GM12878 (cell line): Measurements from ENCODE around the gene ALMS1. TPM values are rescaled to one million over a fixed set of nuclear protein-coding genes. Genes with fewer than 3 reads are reported as not detected.

ENCODE experiments used
- ATAC-seq: fragments of 200-7000 bp; cut with Tn5 transposase; 3 replicates; pipeline ENCODE4 v1.9.1; 2020; ENCODE audit warnings: mild to moderate bottlenecking, moderate library complexity
- BruUV-seq: library from RNA; stranded (reverse); fragments of 400-500 nt; replicated peaks from 2 replicates; lab custom pipeline; 2021; lab: Mats Ljungman, UMichigan
- CTCF ChIA-PET: fragments of 300-600 bp; sonication (Branson Sonifier 250); formaldehyde crosslinking; extraction: SDS; loops from one replicate; lab custom pipeline; 2021; ENCODE audit warnings: inconsistent platforms; lab: Yijun Ruan, JAX
- POLR2A ChIA-PET: fragments of 350-600 bp; formaldehyde crosslinking; extraction: SDS; loops from one replicate; lab custom pipeline; 2021; ENCODE audit warnings: inconsistent platforms; lab: Charles Lee
- RAD21 ChIA-PET: fragments of 300-600 bp; sonication (Branson Sonifier 250); formaldehyde crosslinking; loops from one replicate; lab custom pipeline; 2023; ENCODE audit warnings: antibody characterized with exemption; ENCODE audit not compliant: unreplicated experiment; lab: Charles Lee
- SMC1A ChIA-PET: fragments of 300-600 bp; sonication (Branson Sonifier 250); formaldehyde crosslinking; loops from one replicate; lab custom pipeline; 2023; ENCODE audit not compliant: unreplicated experiment, uncharacterized antibody; lab: Charles Lee
- DNase-seq: peaks from one replicate; pipeline ENCODE4 v3.0.0-alpha.2; 2011; ENCODE audit warnings: low read depth, low spot score
- FAIRE-seq: peaks from 3 replicates; lab custom pipeline; 2011; peaks lifted over from hg19 to GRCh38; lab: Jason Lieb, UNC
- H2AFZ ChIP-seq: 2 replicates; pipeline ENCODE4 v1.6.0; 2011; ENCODE audit warnings: low read depth, low read length, control low read depth; ENCODE audit not compliant: control insufficient read depth
- H3K27ac ChIP-seq: 2 replicates; pipeline ENCODE4 v1.5.1; 2011; ENCODE audit warnings: control low read depth; ENCODE audit not compliant: control insufficient read depth, insufficient read depth
- H3K27me3 ChIP-seq, 2 experiments: replicated peaks in 1 of 2; 2 replicates each; pipeline versions ENCODE4 v1.6.0 to v1.6.1; 2011; ENCODE audit warnings: low read length in 1 of 2; ENCODE audit not compliant: control insufficient read depth in 2 of 2, insufficient read depth in 2 of 2
- H3K36me3 ChIP-seq, 2 experiments: 2 replicates each; pipeline ENCODE4 v1.5.1; 2011; ENCODE audit warnings: low read length in 1 of 2; ENCODE audit not compliant: control insufficient read depth in 2 of 2, insufficient read depth in 2 of 2
- H3K4me1 ChIP-seq: 2 replicates; pipeline ENCODE4 v1.6.1; 2011; ENCODE audit warnings: mild to moderate bottlenecking, low read length, moderate library complexity, mixed read lengths; ENCODE audit not compliant: control insufficient read depth, insufficient read depth
- H3K4me2 ChIP-seq: 2 replicates; pipeline ENCODE4 v1.6.0; 2011; ENCODE audit warnings: control low read depth; ENCODE audit not compliant: control insufficient read depth, insufficient read depth
- H3K4me3 ChIP-seq: fragments of 200-600 bp; sonication (generic); 2 replicates; pipeline ENCODE4 v1.5.1; 2016
- H3K79me2 ChIP-seq: 2 replicates; pipeline ENCODE4 v1.6.0; 2011; ENCODE audit warnings: low read length; ENCODE audit not compliant: control insufficient read depth, insufficient read depth
- H3K9ac ChIP-seq: 2 replicates; pipeline ENCODE4 v1.8.0; 2011; ENCODE audit warnings: low read length, control low read depth, mixed read lengths; ENCODE audit not compliant: control insufficient read depth, insufficient read depth
- H3K9me3 ChIP-seq: replicated peaks from 3 replicates; pipeline ENCODE4 v1.5.1; 2011; ENCODE audit warnings: mild to moderate bottlenecking, low read length; ENCODE audit not compliant: control insufficient read depth, insufficient read depth
- H4K20me1 ChIP-seq: 2 replicates; pipeline ENCODE4 v1.6.0; 2011; ENCODE audit not compliant: control insufficient read depth, insufficient read depth
- BHLHE40 ChIP-seq, 2 experiments: fragments of 450-650 bp in 1 of 2; IDR thresholded peaks; 2 replicates each; pipeline ENCODE4 v1.6.1; 2011 to 2017; ENCODE audit warnings: low read depth in 2 of 2, borderline replicate concordance in 1 of 2, improper control_type of control experiment in 1 of 2, low read length in 1 of 2, mild to moderate bottlenecking in 1 of 2
- CBX5 ChIP-seq: sonication (generic); IDR thresholded peaks from 2 replicates; pipeline ENCODE4 v1.6.1; 2016; ENCODE audit warnings: low read depth, moderate library complexity, mild to moderate bottlenecking, inconsistent platforms
- EGR1 ChIP-seq, 2 experiments: IDR thresholded peaks; 1 replicate in 1 of 2; 2 replicates in 1 of 2; pipeline ENCODE4 v1.6.1; 2011 to 2012; ENCODE audit warnings: low read depth in 2 of 2, low read length in 2 of 2, borderline replicate concordance in 1 of 2, mild to moderate bottlenecking in 1 of 2, moderate library complexity in 1 of 2
- NR2C1 ChIP-seq: fragments of 450-650 bp; IDR thresholded peaks from 2 replicates; pipeline ENCODE4 v1.6.1; 2017; ENCODE audit warnings: antibody characterized with exemption, mild to moderate bottlenecking, moderate library complexity
- RB1 ChIP-seq: fragments of 450-650 bp; formaldehyde crosslinking; IDR thresholded peaks from 2 replicates; pipeline ENCODE4 v1.6.1; 2017; ENCODE audit warnings: mild to moderate bottlenecking, borderline replicate concordance
- SMAD5 ChIP-seq: IDR thresholded peaks from 2 replicates; pipeline ENCODE4 v1.6.1; 2016; ENCODE audit warnings: antibody characterized with exemption, low read depth
- YY1 ChIP-seq: IDR thresholded peaks from 2 replicates; pipeline ENCODE4 v1.6.1; 2011; ENCODE audit warnings: low read depth, mild to moderate bottlenecking, low read length
- ZNF24 ChIP-seq: fragments of 450-650 bp; IDR thresholded peaks from 2 replicates; pipeline ENCODE4 v1.6.1; 2017; ENCODE audit warnings: antibody characterized with exemption, mild to moderate bottlenecking
- WGBS: methylation state at CpG from one replicate; pipeline ENCODE4 v1.1.6; 2016; ENCODE audit warnings: low lambda C conversion rate; ENCODE audit not compliant: insufficient replicate concordance, insufficient coverage; ENCODE audit errors: missing lambda C conversion rate; 5-methylcytosine and 5-hydroxymethylcytosine counted together
- in situ Hi-C: fragments of 300-500 bp; cut with MboI; formaldehyde crosslinking; loops from 9 replicates; pipeline ENCODE4 v1.14.3; 2018; ENCODE audit warnings: mixed read lengths
- intact Hi-C: fragments of 100-400 bp; cut with micrococcal nuclease; formaldehyde crosslinking; loops from one replicate; pipeline ENCODE4 v1.14.2; 2022; ENCODE audit not compliant: unreplicated experiment
- polyA plus RNA-seq, 11 experiments: library from polyadenylated mRNA; depleted of rRNA in 4 of 11; unstranded in 6 of 11; stranded (reverse) in 5 of 11; fragments of >200 nt; fragmentation: Nextera tagmentation in 4 of 11; fragmentation: Illumina TruSeq in 1 of 11; extraction: Ambion mirVana in 4 of 11; extraction: Trizol in 1 of 11; gene quantifications; 1 replicate in 1 of 11; 2 replicates in 10 of 11; pipeline versions ENCODE4 v1.2.1 to v1.2.3, GENCODE V29; 2011 to 2016; ENCODE audit warnings: inconsistent platforms in 2 of 11, missing spikeins in 2 of 11, low read depth in 1 of 11
- total RNA-seq, 4 experiments: library from RNA; depleted of rRNA in 3 of 4; stranded (reverse); fragments of >200 nt in 3 of 4; fragmentation: Illumina TruSeq in 1 of 4; extraction: Trizol in 1 of 4; gene quantifications; 2 replicates each; pipeline versions ENCODE4 v1.2.1 to v1.2.3, GENCODE V29; 2013 to 2021
- TF ChIP-seq, protein P1 (sequence below): fragments of 150-350 bp; IDR thresholded peaks from 2 replicates; pipeline ENCODE4 v1.6.1; 2014; ENCODE audit warnings: mild to moderate bottlenecking, low read depth, low read length
- TF ChIP-seq, protein P2 (sequence below): fragments of 450-650 bp; IDR thresholded peaks from 2 replicates; pipeline ENCODE4 v1.6.1; 2018; ENCODE audit warnings: mild to moderate bottlenecking, low read depth, moderate library complexity; ENCODE audit not compliant: partially characterized antibody
- TF ChIP-seq, protein P3 (sequence below): IDR thresholded peaks from 2 replicates; pipeline ENCODE4 v1.6.1; 2011; ENCODE audit warnings: low read depth, mild to moderate bottlenecking, low read length, moderate library complexity, borderline replicate concordance; ENCODE audit errors: extremely low read depth
- TF ChIP-seq, protein P4 (sequence below): fragments of 450-650 bp; formaldehyde crosslinking; IDR thresholded peaks from 2 replicates; pipeline ENCODE4 v1.4.0; 2020; ENCODE audit warnings: mild to moderate bottlenecking, moderate library complexity
- TF ChIP-seq, protein P5 (sequence below): IDR thresholded peaks from 2 replicates; pipeline ENCODE4 v1.6.1; 2011; ENCODE audit warnings: borderline replicate concordance, low read depth, mild to moderate bottlenecking, moderate library complexity, mixed read lengths, low read length; ENCODE audit not compliant: insufficient read depth; ENCODE audit errors: extremely low read length

ALMS1 gene
- total and polyA plus RNA-seq, 10 of the 15 experiments (the other 5 are each of a cell fraction or from before 2014, with no cell fraction given) = 1.1 to 25.8 (median 10.6) TPM

DNA sequence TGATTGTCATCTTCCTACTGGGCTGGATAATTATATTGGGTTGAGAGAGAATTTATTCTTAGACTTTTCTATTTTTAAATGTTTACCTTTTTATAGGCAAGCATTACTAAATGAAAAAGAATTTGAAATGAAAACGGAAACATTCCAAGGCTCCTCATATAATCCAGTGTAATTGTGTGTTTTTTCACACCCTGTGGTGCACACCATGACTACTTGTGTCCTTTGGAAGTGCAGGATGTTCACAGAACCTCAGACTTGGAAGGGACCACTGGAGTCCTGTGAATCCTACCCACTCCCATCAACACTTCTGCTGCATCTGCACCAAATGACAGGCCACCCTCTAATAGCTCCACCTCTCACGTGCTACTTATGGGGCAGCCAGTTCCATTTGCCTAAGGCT lies 208.6 kb downstream of the ALMS1 start (continued):
- TF ChIP-seq, protein P1, sequence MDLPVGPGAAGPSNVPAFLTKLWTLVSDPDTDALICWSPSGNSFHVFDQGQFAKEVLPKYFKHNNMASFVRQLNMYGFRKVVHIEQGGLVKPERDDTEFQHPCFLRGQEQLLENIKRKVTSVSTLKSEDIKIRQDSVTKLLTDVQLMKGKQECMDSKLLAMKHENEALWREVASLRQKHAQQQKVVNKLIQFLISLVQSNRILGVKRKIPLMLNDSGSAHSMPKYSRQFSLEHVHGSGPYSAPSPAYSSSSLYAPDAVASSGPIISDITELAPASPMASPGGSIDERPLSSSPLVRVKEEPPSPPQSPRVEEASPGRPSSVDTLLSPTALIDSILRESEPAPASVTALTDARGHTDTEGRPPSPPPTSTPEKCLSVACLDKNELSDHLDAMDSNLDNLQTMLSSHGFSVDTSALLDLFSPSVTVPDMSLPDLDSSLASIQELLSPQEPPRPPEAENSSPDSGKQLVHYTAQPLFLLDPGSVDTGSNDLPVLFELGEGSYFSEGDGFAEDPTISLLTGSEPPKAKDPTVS = no peak
- TF ChIP-seq CBX5 = no peak
- TF ChIP-seq ZNF24 = no peak
- no peak for TF ChIP-seq EGR1 (IDR thresholded peaks at IDR 0.05; ENCODE audit: borderline replicate concordance in 1 of 2, low read depth in 2 of 2, low read length in 2 of 2)
- TF ChIP-seq, protein P2, sequence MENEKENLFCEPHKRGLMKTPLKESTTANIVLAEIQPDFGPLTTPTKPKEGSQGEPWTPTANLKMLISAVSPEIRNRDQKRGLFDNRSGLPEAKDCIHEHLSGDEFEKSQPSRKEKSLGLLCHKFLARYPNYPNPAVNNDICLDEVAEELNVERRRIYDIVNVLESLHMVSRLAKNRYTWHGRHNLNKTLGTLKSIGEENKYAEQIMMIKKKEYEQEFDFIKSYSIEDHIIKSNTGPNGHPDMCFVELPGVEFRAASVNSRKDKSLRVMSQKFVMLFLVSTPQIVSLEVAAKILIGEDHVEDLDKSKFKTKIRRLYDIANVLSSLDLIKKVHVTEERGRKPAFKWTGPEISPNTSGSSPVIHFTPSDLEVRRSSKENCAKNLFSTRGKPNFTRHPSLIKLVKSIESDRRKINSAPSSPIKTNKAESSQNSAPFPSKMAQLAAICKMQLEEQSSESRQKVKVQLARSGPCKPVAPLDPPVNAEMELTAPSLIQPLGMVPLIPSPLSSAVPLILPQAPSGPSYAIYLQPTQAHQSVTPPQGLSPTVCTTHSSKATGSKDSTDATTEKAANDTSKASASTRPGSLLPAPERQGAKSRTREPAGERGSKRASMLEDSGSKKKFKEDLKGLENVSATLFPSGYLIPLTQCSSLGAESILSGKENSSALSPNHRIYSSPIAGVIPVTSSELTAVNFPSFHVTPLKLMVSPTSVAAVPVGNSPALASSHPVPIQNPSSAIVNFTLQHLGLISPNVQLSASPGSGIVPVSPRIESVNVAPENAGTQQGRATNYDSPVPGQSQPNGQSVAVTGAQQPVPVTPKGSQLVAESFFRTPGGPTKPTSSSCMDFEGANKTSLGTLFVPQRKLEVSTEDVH = no peak
- TF ChIP-seq, protein P3, sequence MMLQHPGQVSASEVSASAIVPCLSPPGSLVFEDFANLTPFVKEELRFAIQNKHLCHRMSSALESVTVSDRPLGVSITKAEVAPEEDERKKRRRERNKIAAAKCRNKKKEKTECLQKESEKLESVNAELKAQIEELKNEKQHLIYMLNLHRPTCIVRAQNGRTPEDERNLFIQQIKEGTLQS = no peak
- TF ChIP-seq RB1 = no peak

DNA sequence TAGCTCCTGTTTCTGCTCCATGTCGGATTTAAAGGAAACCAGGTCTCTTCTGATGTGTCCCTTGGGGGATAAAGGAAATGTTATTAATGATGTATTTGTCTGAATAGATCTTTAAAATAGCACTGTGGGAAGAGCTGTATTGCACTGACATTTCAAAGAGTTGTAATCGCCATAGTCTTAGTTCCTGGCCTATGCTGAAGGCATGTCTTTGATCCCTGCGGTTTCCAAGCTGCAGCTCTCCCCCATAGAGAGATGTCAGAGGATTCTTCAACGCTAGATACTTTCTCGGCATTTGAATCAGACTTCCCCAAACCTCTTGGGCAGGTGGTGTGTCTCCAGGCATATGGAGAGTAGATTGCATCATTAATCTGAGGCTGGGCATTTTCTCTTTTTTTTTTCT lies 216.1 kb downstream of the ALMS1 start:
- DNase-seq (no peak), FAIRE-seq (no peak), ATAC-seq (no peak)
- Histone ChIP-seq H3K9ac (no peak overlapping the region), H3K36me3 (peaks cover 0 to 2% of the 10 kb centered on the region in 2 experiments; a peak in 2 of 4 replicates), H2AFZ (no peak overlapping the region), H3K79me2 (no peaks in the 10 kb centered on the region), H3K9me3 (no peaks in the 10 kb centered on the region), H3K4me3 (no peak overlapping the region), H3K27me3 (no peaks in the 10 kb centered on the region), H4K20me1 (no peaks in the 10 kb centered on the region), H3K4me2 (no peak overlapping the region), H3K27ac (no peak overlapping the region), H3K4me1 (peaks cover 5% of the 10 kb centered on the region)
- ChIA-PET SMC1A (no interaction called here), CTCF (no interaction called here), POLR2A (no interaction called here), RAD21 (no interaction called here)
- in situ Hi-C loops = no loop called here
- no TSS peak for BruUV-seq
- WGBS = 95% methylated on average over 5 of the region's 5 CpGs
- intact Hi-C loops = loop anchor here (10.0 kb wide), 1 partner anchor 217 kb away; the partner anchor contains the start of gene ALMS1
- TF ChIP-seq NR2C1 = no peak
- TF ChIP-seq, protein P4, sequence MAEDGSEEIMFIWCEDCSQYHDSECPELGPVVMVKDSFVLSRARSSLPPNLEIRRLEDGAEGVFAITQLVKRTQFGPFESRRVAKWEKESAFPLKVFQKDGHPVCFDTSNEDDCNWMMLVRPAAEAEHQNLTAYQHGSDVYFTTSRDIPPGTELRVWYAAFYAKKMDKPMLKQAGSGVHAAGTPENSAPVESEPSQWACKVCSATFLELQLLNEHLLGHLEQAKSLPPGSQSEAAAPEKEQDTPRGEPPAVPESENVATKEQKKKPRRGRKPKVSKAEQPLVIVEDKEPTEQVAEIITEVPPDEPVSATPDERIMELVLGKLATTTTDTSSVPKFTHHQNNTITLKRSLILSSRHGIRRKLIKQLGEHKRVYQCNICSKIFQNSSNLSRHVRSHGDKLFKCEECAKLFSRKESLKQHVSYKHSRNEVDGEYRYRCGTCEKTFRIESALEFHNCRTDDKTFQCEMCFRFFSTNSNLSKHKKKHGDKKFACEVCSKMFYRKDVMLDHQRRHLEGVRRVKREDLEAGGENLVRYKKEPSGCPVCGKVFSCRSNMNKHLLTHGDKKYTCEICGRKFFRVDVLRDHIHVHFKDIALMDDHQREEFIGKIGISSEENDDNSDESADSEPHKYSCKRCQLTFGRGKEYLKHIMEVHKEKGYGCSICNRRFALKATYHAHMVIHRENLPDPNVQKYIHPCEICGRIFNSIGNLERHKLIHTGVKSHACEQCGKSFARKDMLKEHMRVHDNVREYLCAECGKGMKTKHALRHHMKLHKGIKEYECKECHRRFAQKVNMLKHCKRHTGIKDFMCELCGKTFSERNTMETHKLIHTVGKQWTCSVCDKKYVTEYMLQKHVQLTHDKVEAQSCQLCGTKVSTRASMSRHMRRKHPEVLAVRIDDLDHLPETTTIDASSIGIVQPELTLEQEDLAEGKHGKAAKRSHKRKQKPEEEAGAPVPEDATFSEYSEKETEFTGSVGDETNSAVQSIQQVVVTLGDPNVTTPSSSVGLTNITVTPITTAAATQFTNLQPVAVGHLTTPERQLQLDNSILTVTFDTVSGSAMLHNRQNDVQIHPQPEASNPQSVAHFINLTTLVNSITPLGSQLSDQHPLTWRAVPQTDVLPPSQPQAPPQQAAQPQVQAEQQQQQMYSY (CRISPR knock-in tag) = no peak
- TF ChIP-seq BHLHE40 (IDR thresholded peaks at IDR 0.05; ENCODE audit: borderline replicate concordance in 1 of 2, low read depth in 2 of 2, low read length in 1 of 2) = no peak
- TF ChIP-seq SMAD5 = no peak
- TF ChIP-seq, protein P5, sequence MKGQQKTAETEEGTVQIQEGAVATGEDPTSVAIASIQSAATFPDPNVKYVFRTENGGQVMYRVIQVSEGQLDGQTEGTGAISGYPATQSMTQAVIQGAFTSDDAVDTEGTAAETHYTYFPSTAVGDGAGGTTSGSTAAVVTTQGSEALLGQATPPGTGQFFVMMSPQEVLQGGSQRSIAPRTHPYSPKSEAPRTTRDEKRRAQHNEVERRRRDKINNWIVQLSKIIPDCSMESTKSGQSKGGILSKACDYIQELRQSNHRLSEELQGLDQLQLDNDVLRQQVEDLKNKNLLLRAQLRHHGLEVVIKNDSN = no peak
- no peak for TF ChIP-seq YY1
